ENCODE data around the gene TSPOAP1. TPM values are rescaled to one million over a fixed set of nuclear protein-coding genes. Genes with fewer than 3 reads are reported as not detected.

TSPOAP1 gene
- total and polyA plus RNA-seq, 2 of the 13 experiments (the other 11 are each of a cell fraction or from before 2014, with no cell fraction given) = not detected

DNA sequence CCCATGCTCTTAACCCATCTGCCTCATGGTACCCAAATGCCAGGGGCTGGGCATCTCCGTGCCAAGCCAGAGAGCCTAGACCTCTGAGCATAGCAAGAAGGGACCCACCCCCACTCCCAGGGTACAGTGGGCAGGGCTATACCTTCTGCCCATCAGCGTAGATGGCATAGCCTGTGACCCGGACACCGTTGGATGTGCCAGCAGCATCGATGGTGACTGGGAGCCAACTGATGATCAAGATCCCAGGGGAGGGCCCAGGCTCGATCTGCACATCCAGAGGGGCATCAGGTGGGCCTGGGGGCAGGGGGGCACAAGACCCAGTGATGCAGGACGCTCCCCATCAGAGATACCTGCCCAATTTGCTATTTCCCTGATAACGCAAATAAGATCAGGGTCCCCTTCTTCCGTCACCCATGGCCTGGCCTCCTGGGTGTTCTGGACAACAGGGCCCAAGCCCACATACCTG, 17.1 kb downstream of the TSPOAP1 start:
- Histone ChIP-seq H3K9ac (ENCODE audit: insufficient read depth, low read depth, low read length) (no peak overlapping the region), H3K4me3 (replicated peaks in 1 of 3; ENCODE audit: insufficient read depth in 1 of 3, low read depth in 2 of 3, low read length in 3 of 3) (no peak overlapping the region), H3K27me3 (ENCODE audit: control insufficient read depth in 1 of 2, insufficient read depth in 2 of 2, low read length in 2 of 2) (peaks cover 24 to 90% of the 10 kb centered on the region in 2 experiments; a peak in 4 of 5 replicates), H3K79me2 (ENCODE audit: insufficient read depth, low read length) (no peaks in the 10 kb centered on the region), H3K36me3 (replicated peaks in 1 of 2; ENCODE audit: control insufficient read depth in 1 of 2, insufficient read depth in 2 of 2, low read length in 2 of 2) (no peaks in the 10 kb centered on the region), H3K4me2 (ENCODE audit: low read depth, low read length) (no peak overlapping the region), H2AFZ (ENCODE audit: low read length) (no peak overlapping the region), H3K27ac (ENCODE audit: extremely low read length, insufficient read depth, low read length) (no peak overlapping the region), H3K4me1 (ENCODE audit: insufficient read depth, low read length) (peaks cover 18% of the 10 kb centered on the region), H4K20me1 (ENCODE audit: insufficient read depth, low read length) (no peaks in the 10 kb centered on the region), H3K9me3 (ENCODE audit: low read length) (no peaks in the 10 kb centered on the region)
- DNase-seq (ENCODE audit: low spot score) (no peak), FAIRE-seq (no peak), ATAC-seq (no peak)
- in situ Hi-C loops (cut with HindIII; ENCODE audit: extremely low pct_ligation_motif_present, low pct_unique_long_range_greater_than_20kb) (no loop called here), intact Hi-C loops (cut with micrococcal nuclease; ENCODE audit: unreplicated experiment) (no loop called here)
- no TSS peak for BruUV-seq (replicated peaks)
- WGBS (ENCODE audit: low lambda C conversion rate) = 5% methylated on average over 4 of the region's 9 CpGs
- ChIA-PET POLR2A (no interaction called here), CTCF (ENCODE audit: low intra/inter-chr PET ratio, low total read pairs) (no interaction called here)
- TF ChIP-seq ETV5 (CRISPR knock-in tag; IDR thresholded peaks at IDR 0.05; ENCODE audit: borderline replicate concordance) (no peak), DR1 (CRISPR knock-in tag; IDR thresholded peaks at IDR 0.05) (no peak), DMAP1 (CRISPR knock-in tag; IDR thresholded peaks at IDR 0.05) (no peak), ZNF576 (CRISPR knock-in tag; IDR thresholded peaks at IDR 0.05) (no peak), ZNF281 (CRISPR knock-in tag; IDR thresholded peaks at IDR 0.05; ENCODE audit: borderline replicate concordance) (no peak), ZNF274 (CRISPR knock-in tag; IDR thresholded peaks at IDR 0.05) (no peak), MYC (CRISPR knock-in tag; IDR thresholded peaks at IDR 0.05; ENCODE audit: borderline replicate concordance) (no peak; the same call in 1 of the 2 replicates), JUN (CRISPR knock-in tag; IDR thresholded peaks at IDR 0.05) (no peak), ZNF446 (CRISPR knock-in tag; IDR thresholded peaks at IDR 0.05) (no peak), KDM1A (CRISPR knock-in tag; IDR thresholded peaks at IDR 0.05) (no peak), ZNF776 (CRISPR knock-in tag; IDR thresholded peaks at IDR 0.05) (no peak)
- TF ChIP-seq, protein P1, sequence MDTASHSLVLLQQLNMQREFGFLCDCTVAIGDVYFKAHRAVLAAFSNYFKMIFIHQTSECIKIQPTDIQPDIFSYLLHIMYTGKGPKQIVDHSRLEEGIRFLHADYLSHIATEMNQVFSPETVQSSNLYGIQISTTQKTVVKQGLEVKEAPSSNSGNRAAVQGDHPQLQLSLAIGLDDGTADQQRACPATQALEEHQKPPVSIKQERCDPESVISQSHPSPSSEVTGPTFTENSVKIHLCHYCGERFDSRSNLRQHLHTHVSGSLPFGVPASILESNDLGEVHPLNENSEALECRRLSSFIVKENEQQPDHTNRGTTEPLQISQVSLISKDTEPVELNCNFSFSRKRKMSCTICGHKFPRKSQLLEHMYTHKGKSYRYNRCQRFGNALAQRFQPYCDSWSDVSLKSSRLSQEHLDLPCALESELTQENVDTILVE (CRISPR knock-in tag; IDR thresholded peaks at IDR 0.05) = no peak
- TF ChIP-seq, protein P2, sequence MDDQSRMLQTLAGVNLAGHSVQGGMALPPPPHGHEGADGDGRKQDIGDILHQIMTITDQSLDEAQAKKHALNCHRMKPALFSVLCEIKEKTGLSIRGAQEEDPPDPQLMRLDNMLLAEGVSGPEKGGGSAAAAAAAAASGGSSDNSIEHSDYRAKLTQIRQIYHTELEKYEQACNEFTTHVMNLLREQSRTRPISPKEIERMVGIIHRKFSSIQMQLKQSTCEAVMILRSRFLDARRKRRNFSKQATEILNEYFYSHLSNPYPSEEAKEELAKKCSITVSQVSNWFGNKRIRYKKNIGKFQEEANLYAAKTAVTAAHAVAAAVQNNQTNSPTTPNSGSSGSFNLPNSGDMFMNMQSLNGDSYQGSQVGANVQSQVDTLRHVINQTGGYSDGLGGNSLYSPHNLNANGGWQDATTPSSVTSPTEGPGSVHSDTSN (CRISPR knock-in tag; IDR thresholded peaks at IDR 0.05; ENCODE audit: borderline replicate concordance) = no peak
- TF ChIP-seq, protein P3, sequence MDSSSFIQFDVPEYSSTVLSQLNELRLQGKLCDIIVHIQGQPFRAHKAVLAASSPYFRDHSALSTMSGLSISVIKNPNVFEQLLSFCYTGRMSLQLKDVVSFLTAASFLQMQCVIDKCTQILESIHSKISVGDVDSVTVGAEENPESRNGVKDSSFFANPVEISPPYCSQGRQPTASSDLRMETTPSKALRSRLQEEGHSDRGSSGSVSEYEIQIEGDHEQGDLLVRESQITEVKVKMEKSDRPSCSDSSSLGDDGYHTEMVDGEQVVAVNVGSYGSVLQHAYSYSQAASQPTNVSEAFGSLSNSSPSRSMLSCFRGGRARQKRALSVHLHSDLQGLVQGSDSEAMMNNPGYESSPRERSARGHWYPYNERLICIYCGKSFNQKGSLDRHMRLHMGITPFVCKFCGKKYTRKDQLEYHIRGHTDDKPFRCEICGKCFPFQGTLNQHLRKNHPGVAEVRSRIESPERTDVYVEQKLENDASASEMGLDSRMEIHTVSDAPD (CRISPR knock-in tag; IDR thresholded peaks at IDR 0.05) = no peak

All from HepG2 (cell line).